ENCODE data around the gene QRICH2.
"Not testable (repeated sequence)": the region's sequence is repeated elsewhere in the genome, so short reads cannot be mapped to it uniquely, and the experiment has no call there.

The QRICH2 gene

DNA sequence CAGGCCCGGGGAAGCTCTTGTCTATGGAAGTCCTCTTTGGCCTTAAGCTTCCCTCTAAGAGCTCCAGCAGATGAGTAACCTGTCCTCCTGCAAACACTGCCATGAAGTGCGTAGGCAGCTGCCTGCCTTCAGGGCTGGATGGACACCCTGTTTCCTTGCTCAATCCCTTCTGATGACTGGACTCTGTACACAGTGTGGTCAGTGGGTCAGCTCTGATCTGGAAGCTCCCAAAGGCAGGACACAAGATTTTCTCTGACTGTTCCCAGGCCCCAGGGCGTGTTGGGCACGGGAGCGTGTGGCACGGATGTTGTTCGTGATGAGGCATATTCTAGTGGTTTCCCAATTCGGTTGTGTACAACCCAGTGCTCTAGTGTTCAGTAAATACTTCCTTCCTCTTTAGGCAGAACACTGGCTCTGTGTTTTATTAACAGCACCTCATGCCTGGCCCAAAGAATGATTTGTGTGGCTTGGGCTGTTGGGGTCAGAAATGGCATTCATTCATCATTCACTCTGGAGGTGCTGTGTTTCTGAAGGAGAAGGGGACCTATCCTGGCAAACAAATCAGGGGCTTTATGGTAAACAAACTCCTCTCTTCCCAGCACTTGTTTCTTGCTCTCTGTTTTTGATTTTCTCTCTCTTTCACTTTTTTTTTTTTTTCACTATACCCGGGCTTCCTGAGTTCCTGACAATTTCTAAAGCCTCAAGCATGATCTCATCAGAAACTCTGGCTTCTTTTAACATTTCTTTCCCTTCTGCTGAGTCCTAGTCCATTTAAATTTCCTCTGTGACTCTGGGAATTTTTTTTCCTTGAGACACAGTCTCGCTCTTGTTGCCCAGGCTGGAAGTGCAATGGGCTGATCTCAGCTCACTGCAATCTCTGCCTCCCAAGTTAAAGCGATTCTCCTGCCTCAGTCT is 55.8 kb downstream of the QRICH2 start:
- no peak for DNase-seq (ENCODE audit: low read depth)
- no peak overlapping the region for H3K4me3 ChIP-seq (ENCODE audit: low read depth, low read length)
- TF ChIP-seq, protein P1, sequence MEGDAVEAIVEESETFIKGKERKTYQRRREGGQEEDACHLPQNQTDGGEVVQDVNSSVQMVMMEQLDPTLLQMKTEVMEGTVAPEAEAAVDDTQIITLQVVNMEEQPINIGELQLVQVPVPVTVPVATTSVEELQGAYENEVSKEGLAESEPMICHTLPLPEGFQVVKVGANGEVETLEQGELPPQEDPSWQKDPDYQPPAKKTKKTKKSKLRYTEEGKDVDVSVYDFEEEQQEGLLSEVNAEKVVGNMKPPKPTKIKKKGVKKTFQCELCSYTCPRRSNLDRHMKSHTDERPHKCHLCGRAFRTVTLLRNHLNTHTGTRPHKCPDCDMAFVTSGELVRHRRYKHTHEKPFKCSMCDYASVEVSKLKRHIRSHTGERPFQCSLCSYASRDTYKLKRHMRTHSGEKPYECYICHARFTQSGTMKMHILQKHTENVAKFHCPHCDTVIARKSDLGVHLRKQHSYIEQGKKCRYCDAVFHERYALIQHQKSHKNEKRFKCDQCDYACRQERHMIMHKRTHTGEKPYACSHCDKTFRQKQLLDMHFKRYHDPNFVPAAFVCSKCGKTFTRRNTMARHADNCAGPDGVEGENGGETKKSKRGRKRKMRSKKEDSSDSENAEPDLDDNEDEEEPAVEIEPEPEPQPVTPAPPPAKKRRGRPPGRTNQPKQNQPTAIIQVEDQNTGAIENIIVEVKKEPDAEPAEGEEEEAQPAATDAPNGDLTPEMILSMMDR (IDR thresholded peaks at IDR 0.05; ENCODE audit: control insufficient read depth, extremely low read depth, insufficient read depth), result no peak

DNA sequence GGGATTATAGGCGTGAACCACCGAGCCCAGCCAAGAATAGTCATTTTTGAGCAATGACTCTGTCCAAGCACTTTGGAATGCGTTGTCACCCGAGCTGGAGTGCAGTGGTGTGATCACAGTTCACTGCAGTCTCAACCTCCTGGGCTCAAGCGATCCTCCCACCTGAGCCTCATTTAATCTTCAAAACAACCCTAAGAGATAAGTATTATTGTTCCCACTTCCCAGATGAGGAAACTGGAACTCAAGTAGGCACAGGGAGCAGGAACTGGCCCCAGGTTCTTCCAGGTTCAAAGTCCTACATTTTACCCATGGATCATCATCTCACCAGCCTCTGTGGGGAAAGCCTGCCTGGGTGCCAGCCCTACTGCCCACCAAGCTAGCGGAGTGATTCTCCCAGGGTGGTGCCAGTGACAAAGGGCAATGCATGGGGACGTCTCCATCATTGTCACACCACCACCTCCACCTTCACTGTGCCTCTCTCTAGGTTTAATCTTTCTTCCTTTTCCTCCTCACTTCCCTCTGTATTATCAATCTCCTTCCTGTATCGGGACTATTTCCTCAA is 56.5 kb downstream of the QRICH2 start:
- DNase-seq (ENCODE audit: low read depth), result no peak
- TF ChIP-seq, protein P1 (IDR thresholded peaks at IDR 0.05; ENCODE audit: control insufficient read depth, extremely low read depth, insufficient read depth), result no peak
- no peak overlapping the region for H3K4me3 ChIP-seq (ENCODE audit: low read depth, low read length)

DNA sequence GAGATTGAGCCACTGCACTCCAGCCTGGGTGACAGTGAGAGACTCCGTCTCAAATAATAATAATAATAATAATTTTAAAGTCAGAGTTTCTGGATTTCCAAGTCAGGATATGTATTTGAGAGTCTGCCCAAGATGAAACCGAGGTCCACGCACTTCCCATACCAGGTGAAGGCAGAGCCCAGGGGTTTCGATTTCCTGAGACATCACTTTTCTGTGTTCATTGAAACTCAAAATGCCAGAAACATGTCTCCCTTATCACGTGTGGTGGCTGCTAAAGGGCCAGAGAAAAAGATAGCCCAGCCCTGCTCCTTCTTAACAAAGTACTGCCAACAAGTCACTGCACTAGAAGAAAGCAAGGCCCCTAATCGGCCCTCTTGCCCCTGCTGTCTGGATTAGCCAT is 57.9 kb downstream of the QRICH2 start:
- TF ChIP-seq, protein P1 (IDR thresholded peaks at IDR 0.05; ENCODE audit: control insufficient read depth, extremely low read depth, insufficient read depth), result no peak
- no peak for DNase-seq (ENCODE audit: low read depth)
- H3K4me3 ChIP-seq (ENCODE audit: low read depth, low read length), result no peak overlapping the region

DNA sequence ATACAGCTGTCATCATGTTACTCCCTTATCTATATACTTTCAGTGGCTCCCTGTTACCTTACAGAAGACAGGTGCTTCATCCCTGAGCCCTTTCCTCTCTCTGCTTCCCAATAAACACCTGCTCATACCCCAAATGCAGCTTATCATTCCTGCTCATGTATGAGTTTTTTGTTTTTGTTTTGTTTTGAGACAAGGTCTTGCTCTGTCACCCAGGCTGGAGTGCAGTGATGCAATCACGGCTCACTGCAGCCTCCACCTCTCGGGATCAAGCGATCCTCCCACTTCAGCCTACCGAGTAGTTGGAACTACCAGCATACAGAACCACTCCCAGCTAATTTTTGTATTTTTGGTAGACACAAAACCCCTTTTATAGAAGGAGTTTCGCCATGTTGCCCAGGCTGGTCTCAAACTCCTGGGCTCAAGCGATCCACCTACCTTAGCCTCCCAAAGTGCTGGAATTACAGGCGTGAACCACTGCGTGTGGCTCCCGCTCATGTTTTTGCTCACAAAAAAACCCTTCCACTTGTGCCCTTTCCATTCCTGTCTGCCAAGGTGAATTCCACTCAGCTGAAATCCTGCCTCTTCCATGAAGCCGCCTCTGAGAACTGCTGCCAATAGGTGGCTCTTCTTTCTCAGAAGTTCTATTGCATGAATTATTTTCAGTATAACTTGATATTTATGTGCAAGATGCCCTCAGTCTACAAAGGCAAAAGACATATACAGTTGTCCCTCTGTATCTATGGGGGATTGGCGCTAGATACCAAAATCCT is 59.9 kb downstream of the QRICH2 start:
- H3K4me3 ChIP-seq (ENCODE audit: low read depth, low read length), result no peak overlapping the region
- DNase-seq (ENCODE audit: low read depth), result no peak
- TF ChIP-seq, protein P1 (IDR thresholded peaks at IDR 0.05; ENCODE audit: control insufficient read depth, extremely low read depth, insufficient read depth), result no peak

DNA sequence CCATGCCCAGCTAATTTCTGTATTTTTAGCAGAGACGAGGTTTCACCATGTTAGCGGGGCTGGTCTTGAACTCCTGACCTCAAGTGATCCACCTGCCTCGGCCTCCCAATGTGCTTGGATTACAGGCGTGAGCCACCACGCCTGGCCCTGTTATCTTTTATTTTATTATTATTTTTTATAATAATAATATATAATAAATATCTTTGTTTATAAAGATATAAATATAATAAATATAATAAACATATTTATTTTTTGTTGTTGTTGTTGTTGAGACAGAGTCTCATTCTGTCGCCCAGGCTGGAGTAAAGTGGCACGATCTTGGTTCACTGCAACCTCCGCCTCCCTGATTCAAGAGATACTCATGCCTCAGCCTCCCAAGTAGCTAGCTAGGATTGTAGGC is 60.8 kb downstream of the QRICH2 start:
- no peak for DNase-seq (ENCODE audit: low read depth)
- TF ChIP-seq, protein P1 (IDR thresholded peaks at IDR 0.05; ENCODE audit: control insufficient read depth, extremely low read depth, insufficient read depth), result no peak
- no peak overlapping the region for H3K4me3 ChIP-seq (ENCODE audit: low read depth, low read length)

GRCh38 chr17:76246080-76247066 is 61.7 kb downstream of the QRICH2 start:
- H3K4me3 ChIP-seq (ENCODE audit: low read depth, low read length), result no peak overlapping the region
- no peak for DNase-seq (ENCODE audit: low read depth)
- TF ChIP-seq, protein P1 (IDR thresholded peaks at IDR 0.05; ENCODE audit: control insufficient read depth, extremely low read depth, insufficient read depth), result no peak

GRCh38 chr17:76244721-76245120 is 63.4 kb downstream of the QRICH2 start:
- DNase-seq (ENCODE audit: low read depth); H3K4me3 ChIP-seq (ENCODE audit: low read depth, low read length): not testable (repeated sequence)

Data from LNCaP clone FGC (cell line).